Measurements from ENCODE around the gene ATP2A2. TPM values are rescaled to one million over a fixed set of nuclear protein-coding genes. Genes with fewer than 3 reads are reported as not detected.
A peak's percentile ranks its signal among the peaks of the same experiment; 100 is the strongest.

The ATP2A2 gene
- total and polyA plus RNA-seq, 12 donors = 20.8 to 312 (median 121) TPM

- H3K36me3 ChIP-seq (replicated peaks in 1 of 2) = peaks cover 0 to 7% of the 10 kb centered on the region in 2 donors
- H3K4me3 ChIP-seq = no peak overlapping the region
- WGBS, 4 donors = 44 to 62% (median 57%) methylated on average over 14 to 15 of the region's 15 CpGs
- H3K27me3 ChIP-seq = no peaks in the 10 kb centered on the region
- DNase-seq = peak in 6 of 7 donors; percentile 52 to 80 (median 64)
- intact Hi-C loops (cut with DNase I) = no loop called here
- peak overlapping the region in 4 of 5 donors; percentile 48 to 76 (median 59) for H3K27ac ChIP-seq
- H3K4me1 ChIP-seq (replicated peaks in 1 of 2) = peaks cover 8 to 34% of the 10 kb centered on the region in 2 donors
- no peak for TF ChIP-seq POLR2A (IDR thresholded peaks at IDR 0.05)
- TF ChIP-seq, protein P1, sequence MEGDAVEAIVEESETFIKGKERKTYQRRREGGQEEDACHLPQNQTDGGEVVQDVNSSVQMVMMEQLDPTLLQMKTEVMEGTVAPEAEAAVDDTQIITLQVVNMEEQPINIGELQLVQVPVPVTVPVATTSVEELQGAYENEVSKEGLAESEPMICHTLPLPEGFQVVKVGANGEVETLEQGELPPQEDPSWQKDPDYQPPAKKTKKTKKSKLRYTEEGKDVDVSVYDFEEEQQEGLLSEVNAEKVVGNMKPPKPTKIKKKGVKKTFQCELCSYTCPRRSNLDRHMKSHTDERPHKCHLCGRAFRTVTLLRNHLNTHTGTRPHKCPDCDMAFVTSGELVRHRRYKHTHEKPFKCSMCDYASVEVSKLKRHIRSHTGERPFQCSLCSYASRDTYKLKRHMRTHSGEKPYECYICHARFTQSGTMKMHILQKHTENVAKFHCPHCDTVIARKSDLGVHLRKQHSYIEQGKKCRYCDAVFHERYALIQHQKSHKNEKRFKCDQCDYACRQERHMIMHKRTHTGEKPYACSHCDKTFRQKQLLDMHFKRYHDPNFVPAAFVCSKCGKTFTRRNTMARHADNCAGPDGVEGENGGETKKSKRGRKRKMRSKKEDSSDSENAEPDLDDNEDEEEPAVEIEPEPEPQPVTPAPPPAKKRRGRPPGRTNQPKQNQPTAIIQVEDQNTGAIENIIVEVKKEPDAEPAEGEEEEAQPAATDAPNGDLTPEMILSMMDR (IDR thresholded peaks at IDR 0.05) = no peak
- no peaks in the 10 kb centered on the region for H3K9me3 ChIP-seq (replicated peaks in 1 of 3)
These were observed 86.3 kb downstream of the ATP2A2 start for GRCh38 chr12:110367181-110367864.

- peak in 1 of 7 donors; percentile 11 for DNase-seq
- Histone ChIP-seq H3K27ac (no peak overlapping the region), H3K4me1 (replicated peaks in 1 of 2) (peaks cover 8 to 34% of the 10 kb centered on the region in 2 donors), H3K9me3 (replicated peaks in 1 of 3) (no peaks in the 10 kb centered on the region), H3K36me3 (replicated peaks in 1 of 2) (peaks cover 0 to 24% of the 10 kb centered on the region in 2 donors), H3K4me3 (no peak overlapping the region), H3K27me3 (no peaks in the 10 kb centered on the region)
- WGBS, 4 donors = 89 to 95% (median 94%) methylated on average over 8 of the region's 8 CpGs
- TF ChIP-seq, protein P1 (IDR thresholded peaks at IDR 0.05) = no peak
- TF ChIP-seq POLR2A (IDR thresholded peaks at IDR 0.05) = no peak
- intact Hi-C loops (cut with DNase I) = no loop called here
These were observed 88.9 kb downstream of the ATP2A2 start for GRCh38 chr12:110369992-110370391.

GRCh38 chr12:110370732-110371231, 89.7 kb downstream of the ATP2A2 start:
- DNase-seq = peak in 1 of 7 donors; percentile 20
- TF ChIP-seq, protein P1 (IDR thresholded peaks at IDR 0.05) = no peak
- no peak for TF ChIP-seq POLR2A (IDR thresholded peaks at IDR 0.05)
- intact Hi-C loops (cut with DNase I) = no loop called here
- 47 to 66% (median 53%) methylated on average over 9 to 13 of the region's 13 CpGs for WGBS, 4 donors
- Histone ChIP-seq H3K36me3 (replicated peaks in 1 of 2) (peaks cover 0 to 31% of the 10 kb centered on the region in 2 donors), H3K27me3 (no peaks in the 10 kb centered on the region), H3K9me3 (replicated peaks in 1 of 3) (no peaks in the 10 kb centered on the region), H3K4me1 (replicated peaks in 1 of 2) (peaks cover 8 to 27% of the 10 kb centered on the region in 2 donors), H3K4me3 (no peak overlapping the region), H3K27ac (no peak overlapping the region)

GRCh38 chr12:110371408-110372055, 90.5 kb downstream of the ATP2A2 start:
- H3K4me3 ChIP-seq = no peak overlapping the region
- intact Hi-C loops (cut with DNase I) = no loop called here
- no peak overlapping the region for H3K27ac ChIP-seq
- no peaks in the 10 kb centered on the region for H3K9me3 ChIP-seq (replicated peaks in 1 of 3)
- peaks cover 0 to 38% of the 10 kb centered on the region in 2 donors for H3K36me3 ChIP-seq (replicated peaks in 1 of 2)
- no peak for TF ChIP-seq POLR2A (IDR thresholded peaks at IDR 0.05)
- TF ChIP-seq, protein P1 (IDR thresholded peaks at IDR 0.05) = no peak
- peaks cover 8 to 23% of the 10 kb centered on the region in 2 donors for H3K4me1 ChIP-seq (replicated peaks in 1 of 2)
- no peaks in the 10 kb centered on the region for H3K27me3 ChIP-seq
- DNase-seq = peak in 1 of 7 donors; percentile 10
- 61 to 77% (median 71%) methylated on average over 12 to 13 of the region's 13 CpGs for WGBS, 4 donors
